ENCODE results near the gene LYRM9. TPM values are rescaled to one million over a fixed set of nuclear protein-coding genes. Genes with fewer than 3 reads are reported as not detected.

LYRM9 gene
- polyA plus RNA-seq, 1 donor (not counting 4 experiments of a cell fraction or from before 2014, with no cell fraction given): 3.0 TPM

DNA sequence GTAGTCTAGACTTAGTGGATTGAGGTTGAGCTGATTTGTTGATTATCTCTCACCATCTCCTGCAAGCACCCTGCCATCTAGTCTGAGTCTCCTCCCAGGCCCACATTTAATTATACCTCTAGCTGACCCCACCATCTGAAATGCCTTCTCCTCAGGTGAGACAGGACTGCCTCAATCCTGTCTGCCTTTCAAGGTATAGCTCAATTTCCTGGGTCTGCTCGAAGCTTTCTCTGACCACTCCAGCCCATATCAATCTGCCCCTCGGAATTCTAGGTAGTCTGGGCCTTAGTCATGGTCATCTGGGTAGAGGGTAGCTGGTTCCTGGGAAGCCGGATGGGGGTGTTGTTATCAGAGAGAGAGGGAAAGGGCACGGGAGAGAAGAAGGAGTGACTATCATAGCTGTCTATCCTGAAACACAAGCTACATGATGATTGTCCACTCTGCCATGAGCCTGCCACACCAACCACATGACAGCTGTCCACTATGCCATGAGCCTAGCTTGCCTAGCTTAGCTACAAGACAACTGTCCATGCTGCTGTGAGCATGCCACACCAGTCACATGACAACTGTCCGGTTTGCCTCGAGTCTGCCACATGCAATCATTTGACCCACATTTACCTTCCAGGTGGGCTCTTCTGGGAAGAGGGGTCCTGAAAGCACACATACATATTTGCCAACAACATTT is 34.4 kb downstream of the LYRM9 start:
- Histone ChIP-seq H4K20me1 (ENCODE audit: control insufficient read depth, extremely low read depth, insufficient read depth, low read length) (no peaks in the 10 kb centered on the region), H3K4me1 (ENCODE audit: control insufficient read depth, extremely low read depth, insufficient read depth, low read length) (no peaks in the 10 kb centered on the region), H3K9ac (ENCODE audit: control insufficient read depth, extremely low read depth, insufficient read depth, low read length) (no peak overlapping the region), H3K9me3 (ENCODE audit: control insufficient read depth, low read depth, low read length) (no peaks in the 10 kb centered on the region), H2AFZ (ENCODE audit: control insufficient read depth, low read length) (no peak overlapping the region), H3K27ac (ENCODE audit: control insufficient read depth, insufficient read depth, low read length) (no peak overlapping the region), H3K4me3 (ENCODE audit: control insufficient read depth in 2 of 3, extremely low read depth in 1 of 3, insufficient read depth in 2 of 3, low read depth in 1 of 3, low read length in 3 of 3) (no peak overlapping the region), H3K4me2 (ENCODE audit: control insufficient read depth, extremely low read depth, insufficient read depth, low read depth, low read length) (no peak overlapping the region), H3K79me2 (ENCODE audit: control insufficient read depth, insufficient read depth, low read length) (no peaks in the 10 kb centered on the region), H3K27me3 (ENCODE audit: control insufficient read depth, extremely low read depth, insufficient read depth, low read length) (peaks cover 6% of the 10 kb centered on the region), H3K36me3 (ENCODE audit: control insufficient read depth in 2 of 2, extremely low read depth in 1 of 2, insufficient read depth in 2 of 2, low read length in 2 of 2) (no peaks in the 10 kb centered on the region), H3K9me1 (ENCODE audit: control insufficient read depth, extremely low read depth, insufficient read depth, low read length) (no peaks in the 10 kb centered on the region)
- FAIRE-seq: no peak
- no peak for TF ChIP-seq EZH2 (IDR thresholded peaks at IDR 0.05; ENCODE audit: low read length)
- no peak for TF ChIP-seq CTCF (optimal IDR thresholded peaks at IDR 0.05 in 1 of 3, IDR thresholded peaks at IDR 0.05 in 1 of 3, conservative IDR thresholded peaks at IDR 0.05 in 1 of 3; ENCODE audit: extremely low read depth in 1 of 3, insufficient read depth in 2 of 3, low read length in 3 of 3)
- dilution Hi-C loops (cut with MboI; ENCODE audit: extremely low pct_ligation_motif_present, low sequenced_read_pairs): no loop called here
- DNase-seq (ENCODE audit: low read depth, low spot score): no peak

GRCh38 chr17:27856676-27857432 is 36.3 kb downstream of the LYRM9 start:
- H3K27ac ChIP-seq (ENCODE audit: control insufficient read depth, insufficient read depth, low read length): no peak overlapping the region
- FAIRE-seq (no peak), DNase-seq (ENCODE audit: low read depth, low spot score) (no peak)
- no peaks in the 10 kb centered on the region for H3K9me1 ChIP-seq (ENCODE audit: control insufficient read depth, extremely low read depth, insufficient read depth, low read length)
- H3K27me3 ChIP-seq (ENCODE audit: control insufficient read depth, extremely low read depth, insufficient read depth, low read length): peaks cover 13% of the 10 kb centered on the region
- H3K36me3 ChIP-seq (ENCODE audit: control insufficient read depth in 2 of 2, extremely low read depth in 1 of 2, insufficient read depth in 2 of 2, low read length in 2 of 2): no peaks in the 10 kb centered on the region
- no peaks in the 10 kb centered on the region for H4K20me1 ChIP-seq (ENCODE audit: control insufficient read depth, extremely low read depth, insufficient read depth, low read length)
- H3K9ac ChIP-seq (ENCODE audit: control insufficient read depth, extremely low read depth, insufficient read depth, low read length): no peak overlapping the region
- dilution Hi-C loops (cut with MboI; ENCODE audit: extremely low pct_ligation_motif_present, low sequenced_read_pairs): no loop called here
- no peak overlapping the region for H3K4me2 ChIP-seq (ENCODE audit: control insufficient read depth, extremely low read depth, insufficient read depth, low read depth, low read length)
- no peak for TF ChIP-seq EZH2 (IDR thresholded peaks at IDR 0.05; ENCODE audit: low read length)
- no peak for TF ChIP-seq CTCF (optimal IDR thresholded peaks at IDR 0.05 in 1 of 3, IDR thresholded peaks at IDR 0.05 in 1 of 3, conservative IDR thresholded peaks at IDR 0.05 in 1 of 3; ENCODE audit: extremely low read depth in 1 of 3, insufficient read depth in 2 of 3, low read length in 3 of 3)
- H2AFZ ChIP-seq (ENCODE audit: control insufficient read depth, low read length): no peak overlapping the region
- no peak overlapping the region for H3K4me3 ChIP-seq (ENCODE audit: control insufficient read depth in 2 of 3, extremely low read depth in 1 of 3, insufficient read depth in 2 of 3, low read depth in 1 of 3, low read length in 3 of 3)
- H3K9me3 ChIP-seq (ENCODE audit: control insufficient read depth, low read depth, low read length): no peaks in the 10 kb centered on the region
- H3K4me1 ChIP-seq (ENCODE audit: control insufficient read depth, extremely low read depth, insufficient read depth, low read length): no peaks in the 10 kb centered on the region
- no peaks in the 10 kb centered on the region for H3K79me2 ChIP-seq (ENCODE audit: control insufficient read depth, insufficient read depth, low read length)
